ENCODE results near the gene SMARCD2.
"Not testable (repeated sequence)": the region's sequence is repeated elsewhere in the genome, so short reads cannot be mapped to it uniquely, and the experiment has no call there.

Gene SMARCD2

DNA sequence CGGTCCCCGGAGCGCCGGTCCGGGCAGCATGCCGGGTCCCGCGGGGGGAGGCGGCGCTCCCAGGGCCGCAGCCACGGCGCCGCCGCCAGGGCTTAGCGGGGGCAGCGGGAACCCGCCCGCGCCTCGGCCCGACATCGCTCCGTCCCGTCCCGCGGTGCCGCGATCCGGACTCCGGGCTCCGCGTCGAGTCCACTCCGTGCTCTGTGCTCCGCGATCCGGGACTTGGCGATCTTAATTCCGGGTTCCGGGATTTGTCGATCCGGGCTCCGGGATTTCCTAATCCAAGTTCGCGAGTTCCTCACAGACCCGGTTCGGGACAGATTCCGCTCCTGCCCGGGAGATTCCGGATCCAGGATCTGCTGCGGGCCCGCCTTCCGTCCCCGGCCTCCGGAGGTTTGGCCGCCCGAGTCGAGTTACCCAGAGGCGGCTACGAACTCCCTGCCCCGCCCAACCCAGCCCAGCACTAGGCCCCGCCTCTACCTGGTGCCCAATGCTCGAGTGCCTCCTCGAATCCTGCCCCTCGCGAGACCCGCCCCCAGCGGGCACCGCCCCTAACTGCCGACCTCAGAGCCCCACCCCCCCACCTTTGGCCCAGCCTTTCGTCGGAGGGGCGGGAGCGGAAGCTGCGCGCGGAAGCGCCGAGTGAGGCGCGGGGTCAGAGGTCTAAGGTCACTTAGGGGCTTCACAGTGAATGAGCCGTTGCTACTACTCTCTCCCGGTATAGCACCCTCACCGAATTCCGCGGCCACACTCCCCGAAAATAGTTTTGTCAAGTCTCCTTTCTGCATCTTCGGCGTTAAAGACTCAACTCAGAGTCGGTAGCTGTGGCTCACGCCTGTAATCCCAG lies at the start of gene SMARCD2:
Gene SMARCD2 (minus strand): TSS at position 146 of the 847 bp plus-strand sequence. CDS start 11 bp downstream, at position 135.
- TF ChIP-seq ZBTB7A (IDR thresholded peaks at IDR 0.05; ENCODE audit: low read depth) (no peak; the same call in 1 of the 2 replicates), TCF12 (IDR thresholded peaks at IDR 0.05; ENCODE audit: low read depth) (peak; percentile 67; the same call in 1 of the 2 replicates), EGR1 (IDR thresholded peaks at IDR 0.05) (peak; percentile 48; the same call in 1 of the 2 replicates), FOXM1 (IDR thresholded peaks at IDR 0.05; ENCODE audit: borderline replicate concordance, low read depth) (0 out of 2 replicates have a peak, but pooled peaks have one; percentile 61), EP300 (IDR thresholded peaks at IDR 0.05; ENCODE audit: borderline replicate concordance) (0 out of 2 replicates have a peak, but pooled peaks have one; percentile 12), RAD21 (IDR thresholded peaks at IDR 0.05; ENCODE audit: low read depth) (0 out of 2 replicates have a peak, but pooled peaks have one; percentile 4), NFIC (IDR thresholded peaks at IDR 0.05) (no peak), TEAD4 (IDR thresholded peaks at IDR 0.05) (peak; percentile 78), TAF1 (IDR thresholded peaks at IDR 0.05; ENCODE audit: low read depth) (peak; percentile 89), CREB1 (IDR thresholded peaks at IDR 0.05; ENCODE audit: low read depth) (peak; percentile 17; the same call in 1 of the 2 replicates), CEBPB (IDR thresholded peaks at IDR 0.05) (peak; percentile 40; the same call in 1 of the 2 replicates), YY1 (IDR thresholded peaks at IDR 0.05; ENCODE audit: low read depth) (peak; percentile 81)
- TF ChIP-seq, protein P1, sequence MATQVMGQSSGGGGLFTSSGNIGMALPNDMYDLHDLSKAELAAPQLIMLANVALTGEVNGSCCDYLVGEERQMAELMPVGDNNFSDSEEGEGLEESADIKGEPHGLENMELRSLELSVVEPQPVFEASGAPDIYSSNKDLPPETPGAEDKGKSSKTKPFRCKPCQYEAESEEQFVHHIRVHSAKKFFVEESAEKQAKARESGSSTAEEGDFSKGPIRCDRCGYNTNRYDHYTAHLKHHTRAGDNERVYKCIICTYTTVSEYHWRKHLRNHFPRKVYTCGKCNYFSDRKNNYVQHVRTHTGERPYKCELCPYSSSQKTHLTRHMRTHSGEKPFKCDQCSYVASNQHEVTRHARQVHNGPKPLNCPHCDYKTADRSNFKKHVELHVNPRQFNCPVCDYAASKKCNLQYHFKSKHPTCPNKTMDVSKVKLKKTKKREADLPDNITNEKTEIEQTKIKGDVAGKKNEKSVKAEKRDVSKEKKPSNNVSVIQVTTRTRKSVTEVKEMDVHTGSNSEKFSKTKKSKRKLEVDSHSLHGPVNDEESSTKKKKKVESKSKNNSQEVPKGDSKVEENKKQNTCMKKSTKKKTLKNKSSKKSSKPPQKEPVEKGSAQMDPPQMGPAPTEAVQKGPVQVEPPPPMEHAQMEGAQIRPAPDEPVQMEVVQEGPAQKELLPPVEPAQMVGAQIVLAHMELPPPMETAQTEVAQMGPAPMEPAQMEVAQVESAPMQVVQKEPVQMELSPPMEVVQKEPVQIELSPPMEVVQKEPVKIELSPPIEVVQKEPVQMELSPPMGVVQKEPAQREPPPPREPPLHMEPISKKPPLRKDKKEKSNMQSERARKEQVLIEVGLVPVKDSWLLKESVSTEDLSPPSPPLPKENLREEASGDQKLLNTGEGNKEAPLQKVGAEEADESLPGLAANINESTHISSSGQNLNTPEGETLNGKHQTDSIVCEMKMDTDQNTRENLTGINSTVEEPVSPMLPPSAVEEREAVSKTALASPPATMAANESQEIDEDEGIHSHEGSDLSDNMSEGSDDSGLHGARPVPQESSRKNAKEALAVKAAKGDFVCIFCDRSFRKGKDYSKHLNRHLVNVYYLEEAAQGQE (IDR thresholded peaks at IDR 0.05; ENCODE audit: low read depth) = 0 out of 2 replicates have a peak, but pooled peaks have one; percentile 10
- TF ChIP-seq, protein P2, sequence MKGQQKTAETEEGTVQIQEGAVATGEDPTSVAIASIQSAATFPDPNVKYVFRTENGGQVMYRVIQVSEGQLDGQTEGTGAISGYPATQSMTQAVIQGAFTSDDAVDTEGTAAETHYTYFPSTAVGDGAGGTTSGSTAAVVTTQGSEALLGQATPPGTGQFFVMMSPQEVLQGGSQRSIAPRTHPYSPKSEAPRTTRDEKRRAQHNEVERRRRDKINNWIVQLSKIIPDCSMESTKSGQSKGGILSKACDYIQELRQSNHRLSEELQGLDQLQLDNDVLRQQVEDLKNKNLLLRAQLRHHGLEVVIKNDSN (IDR thresholded peaks at IDR 0.05) = peak; percentile 49
- TF ChIP-seq, protein P3, sequence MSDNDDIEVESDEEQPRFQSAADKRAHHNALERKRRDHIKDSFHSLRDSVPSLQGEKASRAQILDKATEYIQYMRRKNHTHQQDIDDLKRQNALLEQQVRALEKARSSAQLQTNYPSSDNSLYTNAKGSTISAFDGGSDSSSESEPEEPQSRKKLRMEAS (IDR thresholded peaks at IDR 0.05) = peak; percentile 45; the same call in 1 of the 2 replicates

DNA sequence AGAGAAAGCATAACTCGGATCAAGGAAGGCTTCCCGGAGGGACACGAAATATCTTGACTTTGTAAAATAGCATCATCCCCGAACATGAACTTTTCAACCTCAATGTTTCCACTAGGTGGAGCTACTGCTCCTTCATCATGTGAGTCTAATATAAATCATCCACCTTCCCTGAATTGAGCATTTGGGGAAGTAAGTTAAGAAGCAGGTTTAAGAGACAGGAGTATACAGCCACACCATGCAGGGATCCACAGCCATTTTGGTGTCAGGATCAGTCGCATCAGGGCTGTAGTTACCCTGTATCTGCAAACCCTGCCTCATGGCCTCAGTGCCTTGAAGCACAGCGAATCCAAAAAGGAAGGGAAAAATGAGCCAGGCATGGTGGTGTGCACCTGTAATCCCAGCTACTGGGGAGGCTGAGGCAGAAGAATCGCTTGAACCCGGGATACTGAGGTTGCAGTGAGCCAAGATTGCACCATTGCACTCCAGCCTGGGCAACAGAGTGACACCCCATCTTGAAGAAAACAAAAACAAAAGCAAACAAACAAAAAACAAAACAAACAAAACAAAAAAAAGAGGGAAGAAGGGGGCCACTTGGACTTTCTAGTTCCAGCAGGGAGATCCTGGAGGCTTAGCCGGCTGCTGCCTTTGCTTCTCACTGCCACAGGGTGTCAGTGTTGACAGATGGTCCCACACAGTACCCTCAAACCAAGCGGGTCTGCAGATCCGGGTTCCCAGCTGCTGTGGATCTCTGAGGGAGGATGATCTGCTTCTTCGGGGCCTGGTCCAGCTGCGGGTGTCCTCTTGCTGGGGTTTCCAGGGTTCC lies 46.8 kb upstream of the SMARCD2 start:
- peak; percentile 13; the same call in 1 of the 2 replicates for TF ChIP-seq RAD21 (IDR thresholded peaks at IDR 0.05; ENCODE audit: low read depth)

DNA sequence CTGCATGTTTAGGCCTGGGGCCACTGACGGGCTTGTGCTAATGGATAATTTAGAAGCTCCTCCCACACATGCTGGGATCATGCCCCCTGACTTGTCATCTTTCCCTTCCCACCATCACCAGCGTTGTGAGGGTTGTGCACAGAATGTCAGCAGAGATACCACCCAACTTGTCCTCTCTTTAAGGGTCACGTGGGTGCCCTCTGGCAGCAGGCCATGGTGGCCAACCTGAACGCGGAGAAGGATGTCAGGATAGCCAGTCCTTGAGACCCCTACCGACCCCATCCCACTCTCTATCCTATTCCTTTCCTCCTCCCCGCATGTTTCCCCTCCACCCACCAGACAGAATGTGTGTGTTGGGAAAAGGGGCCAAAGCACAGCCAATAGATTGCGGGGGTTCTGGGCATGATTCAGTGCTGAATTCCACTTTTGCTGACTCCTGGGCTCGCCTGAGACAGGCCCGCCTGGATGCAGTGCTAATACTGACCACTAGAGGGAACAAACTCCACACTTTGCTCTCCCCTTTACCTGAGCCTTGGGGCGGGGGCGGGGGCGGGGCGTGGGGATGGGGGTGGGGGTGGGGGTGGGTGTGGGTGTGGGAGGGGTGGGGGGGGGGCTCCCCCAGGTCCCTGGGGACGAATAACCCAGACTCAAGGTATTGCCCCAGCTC lies 39.6 kb upstream of the SMARCD2 start, which contains the start of gene GH2:
Gene GH2 (minus strand): TSS at position 10 of the 667 bp plus-strand sequence. CDS start 143 bp downstream, outside the sequence.
- TF ChIP-seq, protein P2 (IDR thresholded peaks at IDR 0.05) = peak; percentile 51; the same call in 1 of the 2 replicates
- TF ChIP-seq YY1 (IDR thresholded peaks at IDR 0.05; ENCODE audit: low read depth) (no peak), RAD21 (IDR thresholded peaks at IDR 0.05; ENCODE audit: low read depth) (peak; percentile 11; the same call in 1 of the 2 replicates)

DNA sequence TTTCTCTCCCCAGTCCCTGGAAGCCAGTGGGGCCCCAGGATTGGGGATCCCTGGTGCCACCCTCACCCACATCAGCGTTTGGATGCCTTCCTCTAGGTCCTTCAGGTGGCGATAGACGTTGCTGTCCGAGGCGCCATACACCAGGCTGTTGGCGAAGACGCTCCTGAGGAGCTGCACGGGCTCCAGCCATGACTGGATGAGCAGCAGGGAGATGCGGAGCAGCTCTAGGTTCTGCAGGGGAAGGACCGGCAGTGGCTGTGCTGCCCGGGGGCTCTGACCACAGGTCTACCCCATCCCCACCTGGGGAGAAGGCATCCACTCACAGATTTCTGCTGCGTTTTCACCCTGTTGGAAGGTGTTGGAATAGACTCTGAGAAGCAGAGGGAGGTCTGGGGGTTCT lies 38.2 kb upstream of the SMARCD2 start:
- TF ChIP-seq TAF1 (IDR thresholded peaks at IDR 0.05; ENCODE audit: low read depth) (no peak), TEAD4 (IDR thresholded peaks at IDR 0.05) (no peak), CREB1 (IDR thresholded peaks at IDR 0.05; ENCODE audit: low read depth) (no peak), ZBTB7A (IDR thresholded peaks at IDR 0.05; ENCODE audit: low read depth) (no peak)
- TF ChIP-seq, protein P2 (IDR thresholded peaks at IDR 0.05) = no peak

DNA sequence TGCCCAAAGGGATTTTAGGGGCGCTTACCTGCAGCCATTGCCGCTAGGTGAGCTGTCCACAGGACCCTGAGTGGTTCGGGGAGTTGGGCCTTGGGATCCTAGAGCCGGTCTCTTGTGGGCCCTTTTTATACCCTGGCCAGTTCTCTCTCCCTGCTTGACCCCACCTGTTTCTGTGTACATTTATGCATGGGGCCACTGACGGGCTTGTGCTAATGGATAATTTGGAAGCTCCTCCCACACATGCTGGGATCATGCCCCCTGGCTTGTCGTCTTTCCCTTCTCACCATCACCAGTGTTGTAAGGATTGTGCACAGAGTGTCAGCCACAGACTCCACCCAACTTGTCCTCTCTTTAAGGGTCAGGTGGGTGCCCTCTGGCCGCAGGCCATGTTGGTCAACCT lies 31.1 kb upstream of the SMARCD2 start, which contains the start of gene CSH2:
Gene CSH2 (minus strand): TSS at position 101 of the 400 bp plus-strand sequence. CDS start 63 bp downstream, at position 38.
- TF ChIP-seq, protein P1 (IDR thresholded peaks at IDR 0.05; ENCODE audit: low read depth) = not testable (repeated sequence)
- not testable (repeated sequence) for TF ChIP-seq EGR1 (IDR thresholded peaks at IDR 0.05); TAF1 (IDR thresholded peaks at IDR 0.05; ENCODE audit: low read depth)

Measured in Ishikawa (cell line).